ENCODE measurements around the gene TTLL3.
"Not testable (repeated sequence)": the region's sequence is repeated elsewhere in the genome, so short reads cannot be mapped to it uniquely, and the experiment has no call there.

TTLL3 gene

GRCh38 chr3:9809615-9810432, at the start of gene TTLL3:
Gene TTLL3, plus strand, starts transcription at chr3:9810262. Its CDS starts 400 bp downstream, at chr3:9810662.
- DNase-seq (ENCODE audit: low read depth in 1 of 2, low spot score in 1 of 2): peak; percentile 68 to 73
- in situ Hi-C loops (cut with HindIII; ENCODE audit: low pct_unique_long_range_greater_than_20kb, low sequenced_read_pairs): no loop called here
- no peak for TF ChIP-seq JUND (IDR thresholded peaks at IDR 0.05; ENCODE audit: low read depth)

GRCh38 chr3:9760779-9761505, 49.1 kb upstream of the TTLL3 start:
- DNase-seq (ENCODE audit: low read depth in 1 of 2, low spot score in 1 of 2): no peak
- in situ Hi-C loops (cut with HindIII; ENCODE audit: low pct_unique_long_range_greater_than_20kb, low sequenced_read_pairs): no loop called here
- TF ChIP-seq JUND (IDR thresholded peaks at IDR 0.05; ENCODE audit: low read depth): no peak

GRCh38 chr3:9761919-9762318, 48.1 kb upstream of the TTLL3 start:
- in situ Hi-C loops (cut with HindIII; ENCODE audit: low pct_unique_long_range_greater_than_20kb, low sequenced_read_pairs): no loop called here
- TF ChIP-seq JUND (IDR thresholded peaks at IDR 0.05; ENCODE audit: low read depth): no peak
- DNase-seq (ENCODE audit: low read depth in 1 of 2, low spot score in 1 of 2): no peak

- TF ChIP-seq JUND (IDR thresholded peaks at IDR 0.05; ENCODE audit: low read depth): no peak
- DNase-seq (ENCODE audit: low read depth in 1 of 2, low spot score in 1 of 2): no peak
- in situ Hi-C loops (cut with HindIII; ENCODE audit: low pct_unique_long_range_greater_than_20kb, low sequenced_read_pairs): no loop called here
These were observed 47.2 kb upstream of the TTLL3 start for GRCh38 chr3:9762871-9763270.

GRCh38 chr3:9765865-9766264, 44.2 kb upstream of the TTLL3 start:
- TF ChIP-seq JUND (IDR thresholded peaks at IDR 0.05; ENCODE audit: low read depth): no peak
- peak in 1 of 2 experiments; percentile 8 for DNase-seq (ENCODE audit: low read depth in 1 of 2, low spot score in 1 of 2)
- in situ Hi-C loops (cut with HindIII; ENCODE audit: low pct_unique_long_range_greater_than_20kb, low sequenced_read_pairs): no loop called here

- DNase-seq (ENCODE audit: low read depth in 1 of 2, low spot score in 1 of 2): no peak
- no peak for TF ChIP-seq JUND (IDR thresholded peaks at IDR 0.05; ENCODE audit: low read depth)
- in situ Hi-C loops (cut with HindIII; ENCODE audit: low pct_unique_long_range_greater_than_20kb, low sequenced_read_pairs): no loop called here
These were observed 42.6 kb upstream of the TTLL3 start for GRCh38 chr3:9767418-9767817.

GRCh38 chr3:9768141-9768775, 41.8 kb upstream of the TTLL3 start:
- in situ Hi-C loops (cut with HindIII; ENCODE audit: low pct_unique_long_range_greater_than_20kb, low sequenced_read_pairs): no loop called here
- no peak for TF ChIP-seq JUND (IDR thresholded peaks at IDR 0.05; ENCODE audit: low read depth)
- DNase-seq (ENCODE audit: low read depth in 1 of 2, low spot score in 1 of 2): no peak

- no peak for DNase-seq (ENCODE audit: low read depth in 1 of 2, low spot score in 1 of 2)
- in situ Hi-C loops (cut with HindIII; ENCODE audit: low pct_unique_long_range_greater_than_20kb, low sequenced_read_pairs): no loop called here
- no peak for TF ChIP-seq JUND (IDR thresholded peaks at IDR 0.05; ENCODE audit: low read depth)
These were observed 41.0 kb upstream of the TTLL3 start for GRCh38 chr3:9769012-9769411.

GRCh38 chr3:9769426-9770275, 40.4 kb upstream of the TTLL3 start, which contains the start of gene CAMK1:
Gene CAMK1, minus strand, starts transcription at chr3:9769947. Its CDS starts 2,198 bp downstream, at chr3:9767749.
- in situ Hi-C loops (cut with HindIII; ENCODE audit: low pct_unique_long_range_greater_than_20kb, low sequenced_read_pairs): no loop called here
- no peak for TF ChIP-seq JUND (IDR thresholded peaks at IDR 0.05; ENCODE audit: low read depth)
- DNase-seq (ENCODE audit: low read depth in 1 of 2, low spot score in 1 of 2): peak; percentile 70 to 81

GRCh38 chr3:9770276-9770812, 39.7 kb upstream of the TTLL3 start:
- no peak for DNase-seq (ENCODE audit: low read depth in 1 of 2, low spot score in 1 of 2)
- TF ChIP-seq JUND (IDR thresholded peaks at IDR 0.05; ENCODE audit: low read depth): no peak
- in situ Hi-C loops (cut with HindIII; ENCODE audit: low pct_unique_long_range_greater_than_20kb, low sequenced_read_pairs): no loop called here

- in situ Hi-C loops (cut with HindIII; ENCODE audit: low pct_unique_long_range_greater_than_20kb, low sequenced_read_pairs); DNase-seq (ENCODE audit: low read depth in 1 of 2, low spot score in 1 of 2): not testable (repeated sequence)
These were observed 39.1 kb upstream of the TTLL3 start for GRCh38 chr3:9771007-9771406.

Data from T47D (cell line).